Measurements from ENCODE around the gene KCNK1.

GRCh38 chr1:233710507-233710906 lies 96.6 kb downstream of the KCNK1 start:
- TF ChIP-seq POLR2A (IDR thresholded peaks at IDR 0.05; ENCODE audit: extremely low read depth, insufficient read length) (no peak), CTCF (IDR thresholded peaks at IDR 0.05; ENCODE audit: low read depth, low read length) (no peak), MYC (IDR thresholded peaks at IDR 0.05; ENCODE audit: low read depth, low read length) (no peak), MAX (IDR thresholded peaks at IDR 0.05; ENCODE audit: low read depth, low read length) (no peak)
